H9 (cell line): ENCODE measurements around the gene TNRC18. TPM values are rescaled to one million over a fixed set of nuclear protein-coding genes. Genes with fewer than 3 reads are reported as not detected.

Experiments used
- DNase-seq: peaks from one replicate; pipeline ENCODE4 v3.0.0-alpha.2; 2017
- H2AFZ ChIP-seq: one replicate; pipeline ENCODE4 v1.6.1; 2013; ENCODE audit warnings: mild to moderate bottlenecking, low read length, control low read depth, moderate library complexity
- H2AK5ac ChIP-seq: 2 replicates; pipeline ENCODE4 v1.6.1; 2013; ENCODE audit warnings: low read length, control low read depth, mixed read lengths; ENCODE audit not compliant: insufficient read length
- H2BK120ac ChIP-seq: one replicate; pipeline ENCODE4 v1.6.1; 2013; ENCODE audit warnings: low read depth, mild to moderate bottlenecking, low read length, control low read depth, inconsistent platforms; ENCODE audit not compliant: poor library complexity, severe bottlenecking
- H2BK12ac ChIP-seq: 2 replicates; pipeline ENCODE4 v1.6.1; 2013; ENCODE audit warnings: low read length, control low read depth, mixed read lengths, low read depth; ENCODE audit not compliant: insufficient read length
- H2BK15ac ChIP-seq: 2 replicates; pipeline ENCODE4 v1.6.1; 2013; ENCODE audit warnings: low read depth, low read length, control low read depth
- H2BK20ac ChIP-seq: one replicate; pipeline ENCODE4 v1.6.1; 2013; ENCODE audit warnings: low read depth, mild to moderate bottlenecking, low read length, control low read depth, inconsistent platforms; ENCODE audit not compliant: poor library complexity, severe bottlenecking
- H2BK5ac ChIP-seq: 2 replicates; pipeline ENCODE4 v1.6.1; 2013; ENCODE audit warnings: low read length, control low read depth, mixed read lengths; ENCODE audit not compliant: insufficient read length
- H3K14ac ChIP-seq: 2 replicates; pipeline ENCODE4 v1.6.1; 2013; ENCODE audit warnings: low read length, control low read depth; ENCODE audit not compliant: insufficient read depth
- H3K18ac ChIP-seq: 2 replicates; pipeline ENCODE4 v1.6.1; 2013; ENCODE audit warnings: low read depth, mild to moderate bottlenecking, mixed read lengths, low read length, control low read depth; ENCODE audit not compliant: insufficient read length
- H3K23ac ChIP-seq: 2 replicates; pipeline ENCODE4 v1.6.1; 2013; ENCODE audit warnings: low read length, control low read depth, mixed read lengths, low read depth; ENCODE audit not compliant: insufficient read length
- H3K23me2 ChIP-seq: 2 replicates; pipeline ENCODE4 v1.6.1; 2013; ENCODE audit warnings: low read depth, mild to moderate bottlenecking, mixed read lengths, low read length, control low read depth; ENCODE audit not compliant: insufficient read length, poor library complexity, severe bottlenecking
- H3K27ac ChIP-seq: 2 replicates; pipeline ENCODE4 v1.5.1; 2013; ENCODE audit warnings: low read length, control low read depth, mixed read lengths, low read depth; ENCODE audit not compliant: insufficient read length
- H3K27me3 ChIP-seq: 2 replicates; pipeline ENCODE4 v1.6.1; 2013; ENCODE audit warnings: low read length, control low read depth, inconsistent platforms; ENCODE audit not compliant: insufficient read depth
- H3K4ac ChIP-seq: 2 replicates; pipeline ENCODE4 v1.6.1; 2013; ENCODE audit warnings: low read depth, mild to moderate bottlenecking, control low read depth, inconsistent platforms, low read length, moderate library complexity
- H3K4me1 ChIP-seq: 2 replicates; pipeline ENCODE4 v1.6.1; 2013; ENCODE audit warnings: low read length, control low read depth, inconsistent platforms; ENCODE audit not compliant: insufficient read depth
- H3K4me2 ChIP-seq: 2 replicates; pipeline ENCODE4 v1.6.1; 2013; ENCODE audit warnings: low read length, control low read depth, mixed read lengths; ENCODE audit not compliant: insufficient read length, insufficient read depth
- H3K56ac ChIP-seq: 2 replicates; pipeline ENCODE4 v1.6.1; 2013; ENCODE audit warnings: low read depth, mild to moderate bottlenecking, mixed read lengths, low read length, control low read depth; ENCODE audit not compliant: insufficient read length
- H3K79me1 ChIP-seq: 2 replicates; pipeline ENCODE4 v1.6.1; 2013; ENCODE audit warnings: low read depth, mild to moderate bottlenecking, moderate library complexity, low read length, control low read depth, inconsistent platforms; ENCODE audit not compliant: insufficient read depth, poor library complexity, severe bottlenecking
- H3K79me2 ChIP-seq: 2 replicates; pipeline ENCODE4 v1.6.1; 2013; ENCODE audit warnings: low read length, control low read depth, inconsistent platforms; ENCODE audit not compliant: insufficient read depth
- H3K9ac ChIP-seq: 2 replicates; pipeline ENCODE4 v1.6.1; 2013; ENCODE audit warnings: low read length, control low read depth, mixed read lengths; ENCODE audit not compliant: insufficient read length; ENCODE audit errors: extremely low read depth
- H3K9me3 ChIP-seq: one replicate; pipeline ENCODE4 v1.6.1; 2013; ENCODE audit warnings: low read depth, low read length, inconsistent platforms; ENCODE audit not compliant: control insufficient read depth
- H3T11ph ChIP-seq: one replicate; pipeline ENCODE4 v1.6.1; 2013; ENCODE audit warnings: mild to moderate bottlenecking, low read length, control low read depth, inconsistent platforms
- H4K20me1 ChIP-seq: one replicate; pipeline ENCODE4 v1.6.1; 2013; ENCODE audit not compliant: control insufficient read depth, insufficient read length, insufficient read depth
- H4K5ac ChIP-seq: 2 replicates; pipeline ENCODE4 v1.6.1; 2013; ENCODE audit warnings: low read depth, mild to moderate bottlenecking, mixed read lengths, low read length, control low read depth; ENCODE audit not compliant: insufficient read length
- H4K8ac ChIP-seq: replicated peaks from 2 replicates; pipeline ENCODE4 v1.6.1; 2013; ENCODE audit warnings: low read length, control low read depth, mixed read lengths, low read depth; ENCODE audit not compliant: insufficient read length
- H4K91ac ChIP-seq: 2 replicates; pipeline ENCODE4 v1.6.1; 2013; ENCODE audit warnings: low read depth, mild to moderate bottlenecking, moderate library complexity, mixed read lengths, low read length, control low read depth; ENCODE audit not compliant: insufficient read length
- H3K27ac Mint-ChIP-seq, 3 experiments: 2 replicates in 2 of 3; 3 replicates in 1 of 3; pipeline ENCODE4 v1.8.0; 2020 to 2021; ENCODE audit warnings: mixed read lengths in 3 of 3, mild to moderate bottlenecking in 1 of 3, moderate library complexity in 1 of 3
- H3K27me3 Mint-ChIP-seq: 2 replicates; pipeline ENCODE4 v1.8.0; 2021; ENCODE audit warnings: low read depth, mild to moderate bottlenecking, moderate library complexity, mixed read lengths
- H3K36me3 Mint-ChIP-seq, 3 experiments: 2 replicates in 2 of 3; 3 replicates in 1 of 3; pipeline ENCODE4 v1.8.0; 2020 to 2021; ENCODE audit warnings: low read depth in 3 of 3, mixed read lengths in 3 of 3; ENCODE audit not compliant: insufficient read depth in 1 of 3
- H3K4me1 Mint-ChIP-seq, 2 experiments: 2 replicates each; pipeline ENCODE4 v1.8.0; 2020; ENCODE audit warnings: mixed read lengths in 2 of 2
- H3K4me3 Mint-ChIP-seq, 2 experiments: 2 replicates in 1 of 2; 3 replicates in 1 of 2; pipeline ENCODE4 v1.8.0; 2020 to 2021; ENCODE audit warnings: mild to moderate bottlenecking in 2 of 2, mixed read lengths in 2 of 2, moderate library complexity in 1 of 2
- H3K9me3 Mint-ChIP-seq, 2 experiments: 2 replicates in 1 of 2; 3 replicates in 1 of 2; pipeline ENCODE4 v1.8.0; 2020; ENCODE audit warnings: mild to moderate bottlenecking in 2 of 2, mixed read lengths in 2 of 2, moderate library complexity in 1 of 2
- WGBS: extraction: QIAGEN DNeasy Blood & Tissue Kit; methylation state at CpG from one replicate; pipeline ENCODE4 v1.1.7; 2013; ENCODE audit warnings: missing lambda C conversion rate, low lambda C conversion rate, mixed read lengths; ENCODE audit not compliant: insufficient read length; ENCODE audit errors: extremely low coverage; 5-methylcytosine and 5-hydroxymethylcytosine counted together
- total RNA-seq: library from RNA; stranded (reverse); gene quantifications from 2 replicates; pipeline ENCODE4 v1.2.1, GENCODE V29; 2021
- TF ChIP-seq, protein P1 (sequence below): fragments of 200-600 bp; sonication (generic); conservative IDR thresholded peaks from 3 replicates; pipeline ENCODE4 v1.8.0; 2021; ENCODE audit warnings: antibody characterized with exemption, mild to moderate bottlenecking

TNRC18 gene
- total RNA-seq, 1 experiment from 2014 or later = 21.2 TPM

DNA sequence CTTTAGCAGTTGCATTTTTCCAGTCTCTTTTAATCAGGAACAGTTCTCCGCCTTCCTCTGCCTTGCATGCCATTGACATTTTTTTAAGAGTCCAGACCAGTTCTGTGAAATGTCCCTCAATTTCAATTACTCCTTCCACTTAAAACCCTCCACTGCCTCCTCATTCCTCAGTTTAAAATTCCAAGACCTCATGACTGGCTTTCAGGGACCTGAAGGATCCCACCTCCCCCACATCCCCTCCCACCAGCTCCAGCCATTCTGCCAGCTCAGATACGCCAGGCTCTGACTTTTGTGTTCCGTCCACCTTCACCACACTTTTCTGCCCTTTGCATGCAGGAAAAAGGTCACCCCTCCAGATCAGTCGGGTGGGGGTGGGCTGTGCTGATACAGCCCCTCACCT is 8.7 kb downstream of the TNRC18 start:
- DNase-seq = no peak
- no peaks in the 10 kb centered on the region for H3K79me2 ChIP-seq
- H3K27me3 Mint-ChIP-seq = peaks cover 95% of the 10 kb centered on the region

More for the DNA sequence above, 8.7 kb downstream of the TNRC18 start:
- no peaks in the 10 kb centered on the region for H3K4me1 ChIP-seq
- Mint-ChIP-seq H3K4me3 (no peak overlapping the region), H3K4me1 (peaks cover 24 to 32% of the 10 kb centered on the region in 2 experiments), H3K9me3 (peaks cover 6 to 7% of the 10 kb centered on the region in 2 experiments; a peak in 4 of 5 replicates), H3K36me3 (peaks cover 3 to 9% (median 6%) of the 10 kb centered on the region in 3 experiments; a peak in 3 of 7 replicates), H3K27ac (no peak overlapping the region)
- H3K9ac ChIP-seq = no peak overlapping the region
- no peaks in the 10 kb centered on the region for H3K79me1 ChIP-seq
- peaks cover 28% of the 10 kb centered on the region for H3K27me3 ChIP-seq
- no peak overlapping the region for H4K5ac ChIP-seq
- WGBS = no CpG with 5 or more reads among the region's 4 CpGs
- H2AK5ac ChIP-seq = no peak overlapping the region
- no peak overlapping the region for H3K27ac ChIP-seq
- no peak overlapping the region for H4K91ac ChIP-seq
- no peaks in the 10 kb centered on the region for H3K23me2 ChIP-seq
- no peak overlapping the region for H3K4me2 ChIP-seq
- no peak overlapping the region for H2BK120ac ChIP-seq
- no peaks in the 10 kb centered on the region for H4K20me1 ChIP-seq
- H3K18ac ChIP-seq = no peak overlapping the region
- no peak overlapping the region for H2BK12ac ChIP-seq
- H2BK15ac ChIP-seq = no peak overlapping the region
- no peak overlapping the region for H3K56ac ChIP-seq
- no peak overlapping the region for H2BK5ac ChIP-seq
- H3K4ac ChIP-seq = no peak overlapping the region
- no peak overlapping the region for H3K14ac ChIP-seq
- no peak overlapping the region for H2BK20ac ChIP-seq
- TF ChIP-seq, protein P1, sequence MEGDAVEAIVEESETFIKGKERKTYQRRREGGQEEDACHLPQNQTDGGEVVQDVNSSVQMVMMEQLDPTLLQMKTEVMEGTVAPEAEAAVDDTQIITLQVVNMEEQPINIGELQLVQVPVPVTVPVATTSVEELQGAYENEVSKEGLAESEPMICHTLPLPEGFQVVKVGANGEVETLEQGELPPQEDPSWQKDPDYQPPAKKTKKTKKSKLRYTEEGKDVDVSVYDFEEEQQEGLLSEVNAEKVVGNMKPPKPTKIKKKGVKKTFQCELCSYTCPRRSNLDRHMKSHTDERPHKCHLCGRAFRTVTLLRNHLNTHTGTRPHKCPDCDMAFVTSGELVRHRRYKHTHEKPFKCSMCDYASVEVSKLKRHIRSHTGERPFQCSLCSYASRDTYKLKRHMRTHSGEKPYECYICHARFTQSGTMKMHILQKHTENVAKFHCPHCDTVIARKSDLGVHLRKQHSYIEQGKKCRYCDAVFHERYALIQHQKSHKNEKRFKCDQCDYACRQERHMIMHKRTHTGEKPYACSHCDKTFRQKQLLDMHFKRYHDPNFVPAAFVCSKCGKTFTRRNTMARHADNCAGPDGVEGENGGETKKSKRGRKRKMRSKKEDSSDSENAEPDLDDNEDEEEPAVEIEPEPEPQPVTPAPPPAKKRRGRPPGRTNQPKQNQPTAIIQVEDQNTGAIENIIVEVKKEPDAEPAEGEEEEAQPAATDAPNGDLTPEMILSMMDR = no peak
- no peak overlapping the region for H2AFZ ChIP-seq
- H3K9me3 ChIP-seq = no peaks in the 10 kb centered on the region
- H3K23ac ChIP-seq = no peak overlapping the region
- no peak overlapping the region for H3T11ph ChIP-seq
- H4K8ac ChIP-seq = no peak overlapping the region
